Measurements from ENCODE around the gene SLC35G1.

DNA sequence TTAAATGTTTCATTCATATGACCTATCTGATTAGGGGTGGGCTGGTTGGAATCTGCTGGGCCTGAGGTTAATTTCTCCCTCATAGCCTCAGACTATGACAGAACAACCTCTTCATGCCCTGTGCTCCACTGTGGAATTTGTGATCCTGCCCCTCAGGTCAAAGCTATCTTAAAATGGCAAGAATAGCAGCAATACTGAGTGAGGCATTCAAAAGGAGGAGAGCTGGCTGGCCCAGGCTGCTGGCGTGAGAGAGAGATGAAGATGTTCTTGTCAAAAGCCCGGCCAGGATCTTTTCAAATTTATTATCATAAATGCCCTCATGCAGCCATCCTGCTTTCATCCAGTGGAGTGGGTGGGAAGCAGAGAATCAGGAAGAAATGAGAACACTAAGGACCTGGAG is 58.1 kb downstream of the SLC35G1 start:
- TF ChIP-seq, protein P1, sequence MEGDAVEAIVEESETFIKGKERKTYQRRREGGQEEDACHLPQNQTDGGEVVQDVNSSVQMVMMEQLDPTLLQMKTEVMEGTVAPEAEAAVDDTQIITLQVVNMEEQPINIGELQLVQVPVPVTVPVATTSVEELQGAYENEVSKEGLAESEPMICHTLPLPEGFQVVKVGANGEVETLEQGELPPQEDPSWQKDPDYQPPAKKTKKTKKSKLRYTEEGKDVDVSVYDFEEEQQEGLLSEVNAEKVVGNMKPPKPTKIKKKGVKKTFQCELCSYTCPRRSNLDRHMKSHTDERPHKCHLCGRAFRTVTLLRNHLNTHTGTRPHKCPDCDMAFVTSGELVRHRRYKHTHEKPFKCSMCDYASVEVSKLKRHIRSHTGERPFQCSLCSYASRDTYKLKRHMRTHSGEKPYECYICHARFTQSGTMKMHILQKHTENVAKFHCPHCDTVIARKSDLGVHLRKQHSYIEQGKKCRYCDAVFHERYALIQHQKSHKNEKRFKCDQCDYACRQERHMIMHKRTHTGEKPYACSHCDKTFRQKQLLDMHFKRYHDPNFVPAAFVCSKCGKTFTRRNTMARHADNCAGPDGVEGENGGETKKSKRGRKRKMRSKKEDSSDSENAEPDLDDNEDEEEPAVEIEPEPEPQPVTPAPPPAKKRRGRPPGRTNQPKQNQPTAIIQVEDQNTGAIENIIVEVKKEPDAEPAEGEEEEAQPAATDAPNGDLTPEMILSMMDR (IDR thresholded peaks at IDR 0.05): no peak
- TF ChIP-seq POLR2A (IDR thresholded peaks at IDR 0.05): no peak
